SK-N-MC (cell line): Measurements from ENCODE around the gene TMEM129.
A peak's percentile ranks its signal among the peaks of the same experiment; 100 is the strongest.
"Not testable (repeated sequence)": the region's sequence is repeated elsewhere in the genome, so short reads cannot be mapped to it uniquely, and the experiment has no call there.

Source experiments
- DNase-seq: peaks from one replicate; pipeline ENCODE4 v3.0.0-alpha.2; 2011; ENCODE audit warnings: low read depth, low spot score
- H3K27ac ChIP-seq: fragments of 200-600 bp; sonication (generic); 2 replicates; pipeline ENCODE4 v1.5.1; 2016; ENCODE audit warnings: mixed run types
- H3K36me3 ChIP-seq: fragments of 200-600 bp; sonication (generic); 2 replicates; pipeline ENCODE4 v1.6.1; 2017; ENCODE audit warnings: antibody characterized with exemption, low read length, mixed read lengths; ENCODE audit not compliant: insufficient read depth
- H3K4me3 ChIP-seq: fragments of 200-600 bp; sonication (generic); 2 replicates; pipeline ENCODE4 v1.5.1; 2016
- H3K9ac ChIP-seq: fragments of 200-600 bp; sonication (generic); 2 replicates; pipeline ENCODE4 v1.8.0; 2017; ENCODE audit warnings: mixed run types, mixed read lengths; ENCODE audit not compliant: insufficient read length
- H3K9me3 ChIP-seq: fragments of 200-600 bp; sonication (generic); 2 replicates; pipeline ENCODE4 v1.6.1; 2017; ENCODE audit warnings: low read depth, mild to moderate bottlenecking, antibody characterized with exemption, low read length, moderate library complexity, mixed read lengths
- EZH2 ChIP-seq: fragments of 200-600 bp; sonication (generic); IDR thresholded peaks from one replicate; pipeline ENCODE4 v1.6.1; 2017; ENCODE audit warnings: antibody characterized with exemption
- FOXP2 ChIP-seq: optimal IDR thresholded peaks from 2 replicates; pipeline ENCODE3; 2011; ENCODE audit warnings: mild to moderate bottlenecking, moderate library complexity; ENCODE audit not compliant: insufficient read depth; ENCODE audit errors: extremely low read length, control extremely low read depth
- POLR2AphosphoS5 ChIP-seq: IDR thresholded peaks from 2 replicates; pipeline ENCODE4 v1.6.1; 2012; ENCODE audit warnings: mild to moderate bottlenecking, low read depth, low read length, borderline replicate concordance

Gene TMEM129

DNA sequence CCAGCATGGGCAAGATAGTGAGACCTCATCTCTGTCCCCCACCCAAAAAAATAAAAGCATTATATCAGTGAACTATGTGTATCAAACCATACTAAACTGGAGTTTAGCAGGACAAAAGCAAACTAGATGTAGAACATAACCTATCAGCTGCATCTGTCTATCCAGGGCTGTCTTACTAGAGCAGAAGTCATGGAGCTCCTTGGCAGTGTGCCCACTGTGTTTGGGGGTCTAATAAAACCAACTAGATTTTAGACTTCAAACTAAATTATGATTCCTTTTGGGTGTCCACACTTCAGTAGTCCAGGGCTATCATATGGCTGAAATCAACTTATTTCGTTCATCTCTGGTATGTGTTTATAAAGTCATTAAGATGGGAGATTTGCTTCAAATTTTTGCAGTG lies 17.3 kb downstream of the TMEM129 start:
- Histone ChIP-seq H3K36me3 (peaks cover 86% of the 10 kb centered on the region), H3K9ac (no peak overlapping the region)
- no peak for DNase-seq

DNA sequence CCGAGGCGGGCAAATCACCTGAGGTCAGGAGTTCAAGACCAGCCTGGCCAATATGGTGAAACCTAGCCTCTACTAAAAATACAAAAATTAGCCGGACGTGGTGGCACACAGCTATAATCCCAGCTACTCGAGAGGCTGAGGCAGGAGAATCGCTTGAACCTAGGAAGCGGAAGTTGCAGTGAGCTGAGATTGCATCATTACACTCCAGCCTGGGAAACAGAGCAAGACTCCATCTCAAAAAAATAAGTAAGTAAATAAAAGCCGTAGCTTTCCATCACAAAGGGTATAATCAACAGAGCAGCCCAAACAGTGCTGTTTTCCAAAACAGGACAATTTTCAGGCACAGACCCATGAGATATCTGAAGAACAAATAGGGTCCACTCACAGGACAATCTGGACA lies 19.5 kb downstream of the TMEM129 start:
- not testable (repeated sequence) for H3K9ac ChIP-seq, H3K4me3 ChIP-seq, H3K9me3 ChIP-seq, DNase-seq
- Histone ChIP-seq H3K27ac (peak overlapping the region; percentile 5; the same call in 1 of the 2 replicates), H3K36me3 (peaks cover 93% of the 10 kb centered on the region)

More for the DNA sequence above, 17.3 kb downstream of the TMEM129 start:
- no peaks in the 10 kb centered on the region for H3K9me3 ChIP-seq
- H3K27ac ChIP-seq = peak overlapping the region; percentile 42
- no peak overlapping the region for H3K4me3 ChIP-seq
- TF ChIP-seq POLR2AphosphoS5 (no peak), FOXP2 (no peak), EZH2 (no peak)

- peaks cover 96% of the 10 kb centered on the region for H3K36me3 ChIP-seq
- no peak overlapping the region for H3K27ac ChIP-seq
- no peak overlapping the region for H3K4me3 ChIP-seq
- TF ChIP-seq FOXP2 (no peak), EZH2 (no peak), POLR2AphosphoS5 (no peak)
- H3K9me3 ChIP-seq = no peaks in the 10 kb centered on the region
- no peak overlapping the region for H3K9ac ChIP-seq
- no peak for DNase-seq
Observed at GRCh38 chr4:1695913-1696312, 25.2 kb downstream of the TMEM129 start.

DNA sequence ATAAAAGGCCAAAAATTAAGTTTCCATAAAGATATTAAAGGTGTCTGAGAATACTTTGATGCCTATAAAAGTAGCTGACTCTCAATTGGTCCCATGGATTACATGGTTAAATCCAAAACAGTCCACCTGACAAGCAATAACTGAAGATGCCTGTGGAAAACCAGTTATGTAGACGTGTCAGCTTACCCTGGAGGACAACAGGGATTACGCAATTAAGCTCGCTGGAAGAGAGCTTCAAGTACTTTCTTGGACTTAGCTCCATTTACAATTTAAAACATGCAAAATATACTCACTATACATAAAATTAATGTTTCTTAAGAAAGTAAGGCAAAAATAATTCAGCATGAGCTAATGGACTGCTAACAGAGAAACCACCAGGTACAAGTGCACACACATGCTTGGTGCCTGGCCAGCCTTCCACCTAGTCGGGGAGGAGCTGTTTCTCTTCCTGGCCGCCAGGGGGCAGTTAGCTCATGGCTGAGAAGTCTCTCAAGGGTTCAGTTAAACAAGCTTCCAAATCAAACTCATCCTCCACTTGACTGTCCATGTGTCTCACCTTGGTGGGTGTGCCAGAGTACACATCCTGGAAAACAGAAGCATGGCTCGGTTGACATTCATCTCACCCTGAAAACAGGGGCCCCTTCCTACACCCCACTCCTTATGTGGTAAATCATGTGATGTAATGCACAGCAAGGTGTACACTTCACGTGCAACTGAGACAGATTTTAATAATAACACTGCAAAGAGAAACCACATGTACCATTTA lies 27.8 kb downstream of the TMEM129 start:
- Histone ChIP-seq H3K4me3 (no peak overlapping the region), H3K9me3 (no peaks in the 10 kb centered on the region), H3K9ac (no peak overlapping the region), H3K36me3 (peaks cover 77% of the 10 kb centered on the region), H3K27ac (peak overlapping the region; percentile 68; the same call in 1 of the 2 replicates)
- TF ChIP-seq EZH2 = no peak
- TF ChIP-seq FOXP2 = no peak
- no peak for TF ChIP-seq POLR2AphosphoS5
- DNase-seq = no peak

GRCh38 chr4:1691737-1692373 lies 29.3 kb downstream of the TMEM129 start:
- TF ChIP-seq POLR2AphosphoS5 = no peak
- TF ChIP-seq EZH2 = no peak
- no peak for TF ChIP-seq FOXP2
- H3K4me3 ChIP-seq = no peak overlapping the region
- peaks cover 67% of the 10 kb centered on the region for H3K36me3 ChIP-seq
- no peak overlapping the region for H3K9ac ChIP-seq
- H3K27ac ChIP-seq = no peak overlapping the region
- H3K9me3 ChIP-seq = no peaks in the 10 kb centered on the region
- no peak for DNase-seq

- Histone ChIP-seq H3K9me3 (no peaks in the 10 kb centered on the region), H3K9ac (no peak overlapping the region), H3K4me3 (no peak overlapping the region), H3K36me3 (peaks cover 55% of the 10 kb centered on the region), H3K27ac (no peak overlapping the region)
- TF ChIP-seq FOXP2 = no peak
- no peak for TF ChIP-seq POLR2AphosphoS5
- DNase-seq = no peak
Observed at GRCh38 chr4:1690698-1691097, 30.4 kb downstream of the TMEM129 start.

DNA sequence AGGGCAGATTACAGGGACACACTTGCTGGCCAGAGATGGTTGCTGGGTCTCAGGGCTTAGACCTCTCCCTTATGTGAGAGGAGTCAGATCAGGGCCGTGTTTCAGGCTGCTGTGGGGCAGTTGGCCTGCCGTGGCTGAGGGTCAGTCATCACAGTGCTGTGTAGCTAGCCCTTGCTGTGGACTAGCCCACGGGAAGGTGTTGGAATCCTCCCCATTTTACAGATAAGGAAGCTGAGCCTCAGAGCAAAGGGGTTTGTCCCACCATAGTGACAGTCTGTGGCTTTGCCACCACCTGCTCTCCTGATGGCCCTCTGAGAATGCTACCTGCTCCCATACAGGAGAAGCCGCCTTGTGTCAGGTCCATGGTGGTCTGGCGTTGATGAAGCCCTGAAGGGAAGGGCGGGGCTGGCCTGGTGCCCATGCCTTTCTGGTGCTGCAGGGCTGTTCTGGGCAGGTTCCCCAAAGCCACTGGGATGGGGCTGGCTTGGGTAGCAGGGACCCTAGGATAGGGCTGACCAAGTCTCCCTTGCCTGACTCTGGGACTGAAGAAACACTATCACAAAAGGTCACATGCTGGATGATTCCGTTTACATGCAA lies 34.6 kb downstream of the TMEM129 start:
- DNase-seq = no peak
- TF ChIP-seq POLR2AphosphoS5 (no peak), FOXP2 (no peak), EZH2 (no peak)
- Histone ChIP-seq H3K36me3 (peaks cover 14% of the 10 kb centered on the region), H3K9ac (no peak overlapping the region), H3K4me3 (no peak overlapping the region), H3K27ac (peak overlapping the region; percentile 11), H3K9me3 (no peaks in the 10 kb centered on the region)

DNA sequence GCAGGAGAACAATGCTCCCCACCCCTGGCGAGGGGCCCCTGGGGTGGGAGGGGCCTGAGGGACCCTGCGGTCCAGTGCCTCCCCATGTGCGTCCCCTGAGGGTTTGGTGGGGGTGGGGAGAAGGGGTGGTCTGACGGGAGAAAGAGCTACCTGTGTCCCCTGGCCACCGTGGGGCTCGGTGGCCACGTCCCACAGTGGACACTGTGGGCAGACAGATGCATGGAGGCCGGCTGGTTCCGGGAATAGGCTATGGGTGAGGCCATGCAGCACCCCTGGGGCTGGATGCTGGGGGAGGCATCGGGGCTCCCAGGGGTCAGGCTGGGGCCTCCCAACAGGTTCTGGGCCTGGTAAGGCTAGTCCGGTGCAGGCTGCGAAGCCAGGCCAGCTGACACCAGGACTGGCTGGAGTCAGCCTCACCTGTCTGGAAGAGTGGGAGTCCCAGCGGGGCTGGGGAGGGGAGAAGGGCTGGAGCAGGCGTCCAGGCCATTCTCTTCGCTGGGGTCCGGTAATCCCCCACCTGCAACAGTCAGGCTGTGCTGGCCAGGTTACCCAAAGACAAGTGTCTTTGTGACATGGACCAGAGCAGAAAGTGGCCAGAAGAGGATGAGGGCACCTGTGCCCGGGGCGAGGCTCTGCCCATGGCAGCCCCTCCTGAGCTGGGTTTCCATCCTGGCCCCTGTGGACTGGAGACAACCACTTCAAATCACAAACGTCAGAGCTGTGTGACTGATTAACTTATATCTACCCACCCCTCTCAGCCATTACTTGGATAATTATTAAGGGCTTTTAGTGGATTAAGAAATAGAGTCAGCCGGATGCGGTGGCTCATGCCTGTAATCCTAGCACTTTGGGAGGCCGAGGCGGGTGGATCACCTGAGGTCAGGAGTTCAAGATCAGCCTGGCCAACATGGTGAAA lies 35.6 kb downstream of the TMEM129 start:
- Histone ChIP-seq H3K27ac (no peak overlapping the region), H3K9me3 (no peaks in the 10 kb centered on the region), H3K36me3 (peaks cover 3% of the 10 kb centered on the region; the same call in 1 of the 2 replicates), H3K9ac (no peak overlapping the region), H3K4me3 (no peak overlapping the region)
- DNase-seq = no peak
- TF ChIP-seq FOXP2 (no peak), POLR2AphosphoS5 (no peak), EZH2 (no peak)
